Adrenal gland (tissue), 12 donors: ENCODE data around the gene KLF13. TPM values are rescaled to one million over a fixed set of nuclear protein-coding genes. Genes with fewer than 3 reads are reported as not detected.
A peak's percentile ranks its signal among the peaks of the same experiment; 100 is the strongest.

Source experiments
- DNase-seq, 7 donors: peaks; one replicate each; pipeline ENCODE4 v3.0.0-alpha.2; 2019 to 2020
- H3K27ac ChIP-seq, 5 donors: fragments of 200-600 bp; sonication (generic) in 4 of 5; 1 replicate in 3 of 5; 2 replicates in 2 of 5; pipeline versions ENCODE4 v1.5.1 to v1.8.0; 2016 to 2020; ENCODE audit warnings: mild to moderate bottlenecking in 1 of 5
- H3K27me3 ChIP-seq: fragments of 200-600 bp; 2 replicates; pipeline ENCODE4 v1.8.0; 2021
- H3K36me3 ChIP-seq, 2 donors: fragments of 200-600 bp; replicated peaks in 1 of 2; 1 replicate in 1 of 2; 2 replicates in 1 of 2; pipeline versions ENCODE4 v1.5.1 to v1.8.0; 2018 to 2022
- H3K4me1 ChIP-seq, 2 donors: fragments of 200-600 bp; replicated peaks in 1 of 2; 1 replicate in 1 of 2; 2 replicates in 1 of 2; pipeline versions ENCODE4 v1.5.1 to v1.8.0; 2018 to 2021
- H3K4me3 ChIP-seq, 4 donors: fragments of 200-600 bp; sonication (generic) in 3 of 4; one replicate each; pipeline ENCODE4 v1.5.1; 2016 to 2018
- H3K9me3 ChIP-seq, 3 donors: fragments of 200-600 bp; sonication (generic) in 1 of 3; replicated peaks in 1 of 3; 1 replicate in 2 of 3; 2 replicates in 1 of 3; pipeline versions ENCODE4 v1.5.1 to v1.8.0; 2016 to 2021
- POLR2A ChIP-seq, 2 donors: fragments of 450-650 bp; IDR thresholded peaks; one replicate each; pipeline ENCODE4 v1.6.1; 2017; ENCODE audit warnings: antibody characterized with exemption in 2 of 2, mild to moderate bottlenecking in 2 of 2, moderate library complexity in 1 of 2
- WGBS, 4 donors: extraction: QIAGEN DNeasy Blood & Tissue Kit in 2 of 4; methylation state at CpG; one replicate each; pipeline versions ENCODE4 v1.1.5 to v1.1.7; 2013 to 2017; 5-methylcytosine and 5-hydroxymethylcytosine counted together
- intact Hi-C, 2 donors: fragments of 100-400 bp; cut with DNase I; formaldehyde crosslinking; loops; one replicate each; pipeline versions ENCODE4 v1.14.1 to v1.15.0; 2022 to 2023
- polyA plus RNA-seq, 3 donors: library from polyadenylated mRNA; stranded (reverse); fragments of 200-250 nt in 2 of 3; fragments of 350-450 nt in 1 of 3; fragmentation: Illumina TruSeq in 1 of 3; extraction: RNeasy Lipid Tissue Mini Kit (QIAGEN cat#74804) in 1 of 3; gene quantifications; one replicate each; pipeline ENCODE4 v1.2.3, GENCODE V29; 2013 to 2014
- total RNA-seq, 9 donors: library from RNA; depleted of rRNA in 4 of 9; stranded (reverse); fragments of >200 nt in 4 of 9; fragments of 120-200 nt in 1 of 9; fragmentation: NEBNext Ultra II Directional in 1 of 9; extraction: Animal tissue kit (Norgen Biotek cat#: 25700) in 1 of 9; gene quantifications; one replicate each; pipeline versions ENCODE4 v1.1.0 to v1.2.4, GENCODE V29; 2013 to 2023
- TF ChIP-seq, protein P1 (sequence below), 6 experiments: fragments of 450-650 bp in 4 of 6; fragments of 200-600 bp in 2 of 6; sonication (generic) in 1 of 6; IDR thresholded peaks; 1 replicate in 5 of 6; 2 replicates in 1 of 6; pipeline versions ENCODE4 v1.5.1 to v1.8.0; 2016 to 2021; ENCODE audit warnings: antibody characterized with exemption in 6 of 6, mild to moderate bottlenecking in 2 of 6, moderate library complexity in 1 of 6
- donor health status: healthy with polysubstance abuse.
- donor health status: Bipolar disorder and iron deficiency.
- donor health status: DM: yes; HTN: yes; CAD: no.
- donor health status: DM: no; HTN: no; CAD: no.
- donor health status: DM: no; HTN: no; CAD: no.
- donor health status: DM: yes; HTN: yes; CAD: no.

The KLF13 gene
- total and polyA plus RNA-seq, 12 donors: 8.4 to 65.9 (median 31.9) TPM

DNA sequence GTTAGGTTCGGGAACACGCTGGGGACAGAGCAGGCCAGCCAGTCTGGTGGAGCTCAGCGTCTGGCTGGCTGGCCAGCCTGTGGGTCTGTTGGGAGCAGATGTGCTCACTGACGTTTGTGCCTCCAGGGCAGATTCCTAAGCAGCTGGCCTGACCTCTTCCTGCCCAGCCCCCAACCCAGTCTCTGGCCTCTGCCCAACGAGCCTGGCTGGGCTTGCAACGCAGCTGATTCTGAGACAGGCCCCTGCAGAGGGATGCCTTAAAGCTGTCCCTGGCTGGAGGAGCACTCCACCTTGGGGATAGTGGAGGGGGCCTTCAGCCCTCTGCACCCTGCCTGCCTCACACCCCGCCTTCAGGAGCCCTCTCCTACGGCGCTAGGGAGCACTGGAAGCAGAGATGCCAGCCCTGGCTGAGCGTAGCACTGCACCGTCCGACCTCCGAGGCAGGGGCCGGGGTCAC is 46.0 kb downstream of the KLF13 start:
- TF ChIP-seq POLR2A (IDR thresholded peaks at IDR 0.05): peak in 1 of 2 donors; percentile 11
- TF ChIP-seq, protein P1, sequence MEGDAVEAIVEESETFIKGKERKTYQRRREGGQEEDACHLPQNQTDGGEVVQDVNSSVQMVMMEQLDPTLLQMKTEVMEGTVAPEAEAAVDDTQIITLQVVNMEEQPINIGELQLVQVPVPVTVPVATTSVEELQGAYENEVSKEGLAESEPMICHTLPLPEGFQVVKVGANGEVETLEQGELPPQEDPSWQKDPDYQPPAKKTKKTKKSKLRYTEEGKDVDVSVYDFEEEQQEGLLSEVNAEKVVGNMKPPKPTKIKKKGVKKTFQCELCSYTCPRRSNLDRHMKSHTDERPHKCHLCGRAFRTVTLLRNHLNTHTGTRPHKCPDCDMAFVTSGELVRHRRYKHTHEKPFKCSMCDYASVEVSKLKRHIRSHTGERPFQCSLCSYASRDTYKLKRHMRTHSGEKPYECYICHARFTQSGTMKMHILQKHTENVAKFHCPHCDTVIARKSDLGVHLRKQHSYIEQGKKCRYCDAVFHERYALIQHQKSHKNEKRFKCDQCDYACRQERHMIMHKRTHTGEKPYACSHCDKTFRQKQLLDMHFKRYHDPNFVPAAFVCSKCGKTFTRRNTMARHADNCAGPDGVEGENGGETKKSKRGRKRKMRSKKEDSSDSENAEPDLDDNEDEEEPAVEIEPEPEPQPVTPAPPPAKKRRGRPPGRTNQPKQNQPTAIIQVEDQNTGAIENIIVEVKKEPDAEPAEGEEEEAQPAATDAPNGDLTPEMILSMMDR (IDR thresholded peaks at IDR 0.05): no peak
- intact Hi-C loops: loop anchor here in 1 of 2 donors (10.0 kb wide), 1 partner anchor 102 kb away; no protein-coding TSS in a partner anchor

DNA sequence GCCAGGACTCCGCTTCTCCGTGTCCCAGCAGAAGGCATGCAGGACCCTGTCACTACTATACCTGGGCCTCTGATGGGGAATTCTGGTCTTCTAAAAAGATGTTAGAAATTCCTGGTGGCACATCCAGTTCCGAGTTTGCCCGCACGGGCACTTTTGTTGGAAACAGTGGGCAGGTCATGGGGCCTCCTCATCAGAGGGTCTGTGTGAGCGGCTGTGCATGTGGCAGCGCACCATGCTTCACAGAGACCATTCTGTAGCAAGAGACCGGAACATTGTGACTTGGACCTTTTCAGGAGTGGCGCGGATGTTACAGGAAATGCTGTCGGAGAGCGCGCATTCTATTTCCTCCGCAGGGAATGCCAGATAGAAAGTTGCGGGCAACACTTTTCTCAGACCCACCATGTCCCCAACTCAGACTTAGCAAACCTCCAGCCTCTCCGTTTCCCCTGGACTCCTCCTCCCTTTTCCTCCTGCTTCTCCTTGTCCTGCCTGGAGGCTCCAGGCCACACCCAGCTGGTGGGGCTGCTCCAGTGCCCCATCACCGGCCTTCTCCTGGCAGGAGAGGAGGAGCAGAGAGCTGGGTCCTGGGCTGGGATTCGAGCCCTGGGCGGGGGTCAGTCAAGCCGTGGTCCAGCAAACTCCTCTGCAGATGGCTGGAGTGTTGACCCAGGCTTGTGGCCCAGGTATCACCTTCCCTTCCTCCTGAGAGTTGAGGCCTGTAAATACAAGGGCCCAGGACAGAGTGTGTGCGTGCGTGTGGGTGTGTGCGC is 46.6 kb downstream of the KLF13 start:
- no peaks in the 10 kb centered on the region for H3K9me3 ChIP-seq
- TF ChIP-seq, protein P1 (IDR thresholded peaks at IDR 0.05): no peak
- TF ChIP-seq POLR2A (IDR thresholded peaks at IDR 0.05): no peak
- 84 to 95% (median 89%) methylated on average over 19 to 23 of the region's 23 CpGs for WGBS, 4 donors
- H3K27ac ChIP-seq: peak overlapping the region in 3 of 5 donors; percentile 4 to 83 (median 64)
- no peak for DNase-seq
- H3K4me3 ChIP-seq: no peak overlapping the region
- H3K4me1 ChIP-seq: peaks cover 0 to 41% of the 10 kb centered on the region in 2 donors
- peaks cover 0 to 7% of the 10 kb centered on the region in 2 donors for H3K36me3 ChIP-seq
- H3K27me3 ChIP-seq: no peaks in the 10 kb centered on the region
- intact Hi-C loops: loop anchor here in 1 of 2 donors (10.0 kb wide), 1 partner anchor 102 kb away; no protein-coding TSS in a partner anchor

More for the DNA sequence above, 46.0 kb downstream of the KLF13 start:
- H3K9me3 ChIP-seq: no peaks in the 10 kb centered on the region
- peak; percentile 39 to 90 (median 71) for DNase-seq
- H3K4me1 ChIP-seq: peaks cover 0 to 47% of the 10 kb centered on the region in 2 donors
- H3K27ac ChIP-seq: peak overlapping the region in 3 of 5 donors; percentile 22 to 83 (median 64)
- 50 to 77% (median 66%) methylated on average over 6 to 14 of the region's 14 CpGs for WGBS, 4 donors
- peaks cover 0 to 7% of the 10 kb centered on the region in 2 donors for H3K36me3 ChIP-seq
- H3K27me3 ChIP-seq: no peaks in the 10 kb centered on the region
- no peak overlapping the region for H3K4me3 ChIP-seq

DNA sequence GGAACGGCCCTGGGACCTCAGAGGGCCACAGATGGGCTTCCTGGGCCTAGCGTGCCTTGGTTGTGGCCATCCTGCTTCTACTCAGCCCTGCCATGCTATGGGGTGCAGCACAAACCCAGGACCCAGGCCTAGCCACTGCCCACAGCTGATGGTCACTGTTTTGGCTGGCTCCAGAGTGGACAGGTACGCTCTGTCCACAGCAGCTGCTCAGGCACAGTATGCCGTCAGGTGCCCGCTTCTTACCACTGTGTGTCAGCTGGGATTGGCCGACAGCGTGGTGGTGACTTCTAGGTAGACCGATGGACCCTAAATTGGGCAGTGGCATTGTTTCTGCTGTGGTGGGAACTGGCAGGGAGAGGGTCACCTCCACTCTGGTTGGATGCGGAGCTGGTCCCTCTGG is 47.3 kb downstream of the KLF13 start:
- no peak overlapping the region for H3K4me3 ChIP-seq
- H3K27me3 ChIP-seq: no peaks in the 10 kb centered on the region
- TF ChIP-seq, protein P1 (IDR thresholded peaks at IDR 0.05): no peak
- no peak for TF ChIP-seq POLR2A (IDR thresholded peaks at IDR 0.05)
- DNase-seq: no peak
- WGBS, 4 donors: 92 to 100% (median 97%) methylated on average over 3 to 9 of the region's 9 CpGs
- H3K27ac ChIP-seq: peak overlapping the region in 3 of 5 donors; percentile 6 to 83 (median 64)
- intact Hi-C loops: loop anchor here in 1 of 2 donors (10.0 kb wide), 1 partner anchor 101 kb away; no protein-coding TSS in a partner anchor
- H3K36me3 ChIP-seq: peaks cover 0 to 7% of the 10 kb centered on the region in 2 donors
- H3K9me3 ChIP-seq: no peaks in the 10 kb centered on the region
- H3K4me1 ChIP-seq: peaks cover 0 to 34% of the 10 kb centered on the region in 2 donors

- no peaks in the 10 kb centered on the region for H3K9me3 ChIP-seq
- intact Hi-C loops: loop anchor here in 1 of 2 donors (10.0 kb wide), 1 partner anchor 100 kb away; no protein-coding TSS in a partner anchor
- peak in 1 of 7 donors; percentile 26 for DNase-seq
- no peak overlapping the region for H3K4me3 ChIP-seq
- WGBS, 4 donors: 47 to 59% (median 56%) methylated on average over 8 of the region's 8 CpGs
- H3K4me1 ChIP-seq: peaks cover 0 to 30% of the 10 kb centered on the region in 2 donors
- H3K27ac ChIP-seq: peak overlapping the region in 2 of 5 donors; percentile 64 to 83
- H3K36me3 ChIP-seq: peaks cover 0 to 7% of the 10 kb centered on the region in 2 donors
- no peaks in the 10 kb centered on the region for H3K27me3 ChIP-seq
- TF ChIP-seq, protein P1 (IDR thresholded peaks at IDR 0.05): no peak
- TF ChIP-seq POLR2A (IDR thresholded peaks at IDR 0.05): no peak
Observed at GRCh38 chr15:31374489-31374888, 47.9 kb downstream of the KLF13 start.
